NCI-H1105 treated with DMSO at 0.1 percent for 48 hours (cell line): ENCODE data around the gene GAPDH.
"Not testable (repeated sequence)": the region's sequence is repeated elsewhere in the genome, so short reads cannot be mapped to it uniquely, and the experiment has no call there.

Source experiments
- DNase-seq: peaks from one replicate; lab custom pipeline; 2025; lab: John Stamatoyannopoulos, UW

GAPDH gene

DNA sequence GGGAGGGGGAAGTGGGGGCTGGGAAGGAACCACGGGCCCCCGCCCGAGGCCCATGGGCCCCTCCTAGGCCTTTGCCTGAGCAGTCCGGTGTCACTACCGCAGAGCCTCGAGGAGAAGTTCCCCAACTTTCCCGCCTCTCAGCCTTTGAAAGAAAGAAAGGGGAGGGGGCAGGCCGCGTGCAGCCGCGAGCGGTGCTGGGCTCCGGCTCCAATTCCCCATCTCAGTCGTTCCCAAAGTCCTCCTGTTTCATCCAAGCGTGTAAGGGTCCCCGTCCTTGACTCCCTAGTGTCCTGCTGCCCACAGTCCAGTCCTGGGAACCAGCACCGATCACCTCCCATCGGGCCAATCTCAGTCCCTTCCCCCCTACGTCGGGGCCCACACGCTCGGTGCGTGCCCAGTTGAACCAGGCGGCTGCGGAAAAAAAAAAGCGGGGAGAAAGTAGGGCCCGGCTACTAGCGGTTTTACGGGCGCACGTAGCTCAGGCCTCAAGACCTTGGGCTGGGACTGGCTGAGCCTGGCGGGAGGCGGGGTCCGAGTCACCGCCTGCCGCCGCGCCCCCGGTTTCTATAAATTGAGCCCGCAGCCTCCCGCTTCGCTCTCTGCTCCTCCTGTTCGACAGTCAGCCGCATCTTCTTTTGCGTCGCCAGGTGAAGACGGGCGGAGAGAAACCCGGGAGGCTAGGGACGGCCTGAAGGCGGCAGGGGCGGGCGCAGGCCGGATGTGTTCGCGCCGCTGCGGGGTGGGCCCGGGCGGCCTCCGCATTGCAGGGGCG, at the start of gene GAPDH:
Gene GAPDH (plus strand): TSS at position 595 of the 772 bp plus-strand sequence. CDS start 316 bp downstream, outside the sequence.
- DNase-seq, result peak; percentile 98

DNA sequence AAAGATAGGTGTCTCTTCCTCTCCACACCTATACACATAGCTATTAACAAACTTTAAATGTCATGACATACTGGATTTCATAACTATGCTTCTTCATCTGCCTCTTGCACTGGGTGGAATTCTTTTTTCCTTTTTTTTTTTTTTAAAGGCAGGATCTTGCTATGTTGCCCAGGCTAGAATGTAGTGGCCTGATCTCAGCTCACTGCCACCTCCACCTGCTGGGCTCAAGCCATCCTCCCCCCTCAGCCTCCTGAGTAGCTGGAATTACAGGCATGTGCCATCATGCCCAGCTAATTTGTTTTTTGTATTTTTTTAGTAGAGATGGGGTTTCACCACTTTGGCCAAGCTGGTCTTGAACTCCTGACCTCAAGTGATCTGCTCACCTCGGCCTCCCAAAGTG, 46.1 kb upstream of the GAPDH start:
- DNase-seq, result no peak

DNA sequence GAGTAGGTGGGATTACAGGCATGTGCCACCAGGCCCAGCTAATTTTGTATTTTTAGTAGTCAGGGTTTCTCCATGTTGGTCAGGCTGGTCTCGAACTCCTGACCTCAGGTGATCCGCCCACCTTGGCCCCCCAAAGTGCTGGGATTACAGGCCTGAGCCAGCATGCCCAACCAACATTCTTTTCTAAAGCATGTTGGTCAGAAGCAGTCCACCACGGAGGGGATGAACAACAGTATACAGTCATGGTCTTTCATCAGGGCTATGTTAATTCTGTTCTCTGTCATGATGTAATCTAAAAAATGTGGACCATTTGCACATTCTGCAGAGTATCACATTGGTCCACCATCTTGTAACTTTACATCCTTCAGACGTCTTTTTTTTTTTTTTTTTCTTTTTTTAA, 44.9 kb upstream of the GAPDH start:
- no peak for DNase-seq

- DNase-seq, result not testable (repeated sequence)
Observed at GRCh38 chr12:6490673-6491072, 43.6 kb upstream of the GAPDH start.

- DNase-seq, result peak; percentile 93
Observed at GRCh38 chr12:6492838-6493496, 41.4 kb upstream of the GAPDH start, which contains the start of gene MRPL51. MRPL51 (minus strand) TSS chr12:6493262; CDS start chr12:6493136, 126 bp downstream.

DNA sequence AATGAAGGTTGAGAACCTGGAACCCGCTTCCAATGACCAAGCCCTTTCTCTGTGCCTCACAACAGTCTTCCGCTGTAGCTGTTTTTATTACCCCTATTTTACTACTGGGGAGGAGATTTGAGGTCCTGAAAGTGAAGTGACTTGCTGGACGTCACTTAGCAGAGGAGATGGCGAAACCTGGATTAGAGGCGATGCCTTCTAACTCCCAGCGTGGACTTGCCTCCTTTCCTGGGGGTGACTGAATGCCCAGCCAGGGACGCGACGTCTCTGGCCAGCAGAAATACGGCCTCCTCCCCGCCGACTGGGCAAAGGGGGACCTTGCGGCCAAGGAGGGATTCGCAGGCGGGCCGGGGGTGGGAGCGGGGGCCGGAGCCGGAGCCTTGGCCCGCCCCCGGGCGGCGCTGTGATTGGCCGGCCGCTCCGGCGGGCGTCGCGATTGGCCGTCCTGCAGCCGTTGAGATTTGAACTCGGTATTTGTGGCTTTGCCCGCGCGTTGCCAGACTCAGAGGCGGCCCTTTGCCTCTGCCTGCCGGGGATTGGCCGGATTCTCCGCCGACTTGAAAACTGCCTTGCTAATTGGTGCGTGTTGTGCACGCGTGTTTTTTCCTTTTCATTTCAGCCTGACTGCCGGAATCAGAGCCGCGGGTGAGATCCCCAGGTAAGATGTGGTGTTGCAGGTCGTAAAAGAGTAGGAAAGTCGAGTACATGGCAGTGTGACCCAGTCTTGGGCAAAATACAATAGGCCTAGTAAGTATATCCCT, 40.6 kb upstream of the GAPDH start, which contains the start of gene NCAPD2:
Gene NCAPD2 (plus strand): TSS at position 606 of the 761 bp plus-strand sequence. CDS start 997 bp downstream, outside the sequence.
- DNase-seq, result peak; percentile 96

DNA sequence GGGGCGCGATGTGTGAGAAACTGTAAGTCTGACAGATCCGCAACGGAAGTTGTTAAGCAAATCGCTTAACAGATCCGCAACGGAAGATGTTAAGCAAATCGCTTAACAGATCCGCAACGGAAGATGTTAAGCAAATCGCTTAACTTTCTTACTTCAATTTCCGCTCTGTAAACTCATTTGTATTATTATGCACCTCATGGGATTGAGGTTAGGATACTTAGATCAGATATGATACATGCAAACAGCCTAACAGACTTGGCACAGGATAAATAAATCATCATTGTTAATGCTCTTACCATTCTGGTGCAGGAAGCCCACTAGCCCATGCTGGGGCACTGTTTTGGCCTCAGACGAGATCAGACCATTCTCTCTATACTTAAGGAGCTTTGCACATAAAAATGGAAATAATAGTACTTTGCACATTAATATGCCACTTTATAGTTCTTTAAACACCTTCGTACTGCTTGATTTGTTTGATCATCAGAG, 40.0 kb upstream of the GAPDH start:
- no peak for DNase-seq

DNA sequence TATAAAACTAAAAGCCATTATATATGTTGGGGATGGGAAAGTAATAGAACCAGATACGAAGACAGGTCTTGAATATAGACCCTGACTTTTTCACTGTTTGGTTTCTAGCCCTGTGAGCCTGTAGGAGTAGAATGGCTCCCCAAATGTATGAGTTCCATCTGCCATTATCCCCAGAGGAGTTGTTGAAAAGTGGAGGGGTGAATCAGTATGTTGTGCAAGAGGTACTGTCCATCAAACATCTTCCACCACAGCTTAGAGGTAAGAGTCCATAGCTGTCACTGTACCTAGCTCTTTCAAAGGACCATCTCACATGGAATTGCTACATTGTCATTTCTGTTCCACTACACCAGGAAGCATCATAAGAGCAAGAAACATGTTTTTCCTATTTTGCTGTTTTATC, 39.3 kb upstream of the GAPDH start:
- no peak for DNase-seq

- not testable (repeated sequence) for DNase-seq
Observed at GRCh38 chr12:6497291-6497690, 37.0 kb upstream of the GAPDH start.

GRCh38 chr12:6500466-6500865, 33.9 kb upstream of the GAPDH start:
- no peak for DNase-seq

DNA sequence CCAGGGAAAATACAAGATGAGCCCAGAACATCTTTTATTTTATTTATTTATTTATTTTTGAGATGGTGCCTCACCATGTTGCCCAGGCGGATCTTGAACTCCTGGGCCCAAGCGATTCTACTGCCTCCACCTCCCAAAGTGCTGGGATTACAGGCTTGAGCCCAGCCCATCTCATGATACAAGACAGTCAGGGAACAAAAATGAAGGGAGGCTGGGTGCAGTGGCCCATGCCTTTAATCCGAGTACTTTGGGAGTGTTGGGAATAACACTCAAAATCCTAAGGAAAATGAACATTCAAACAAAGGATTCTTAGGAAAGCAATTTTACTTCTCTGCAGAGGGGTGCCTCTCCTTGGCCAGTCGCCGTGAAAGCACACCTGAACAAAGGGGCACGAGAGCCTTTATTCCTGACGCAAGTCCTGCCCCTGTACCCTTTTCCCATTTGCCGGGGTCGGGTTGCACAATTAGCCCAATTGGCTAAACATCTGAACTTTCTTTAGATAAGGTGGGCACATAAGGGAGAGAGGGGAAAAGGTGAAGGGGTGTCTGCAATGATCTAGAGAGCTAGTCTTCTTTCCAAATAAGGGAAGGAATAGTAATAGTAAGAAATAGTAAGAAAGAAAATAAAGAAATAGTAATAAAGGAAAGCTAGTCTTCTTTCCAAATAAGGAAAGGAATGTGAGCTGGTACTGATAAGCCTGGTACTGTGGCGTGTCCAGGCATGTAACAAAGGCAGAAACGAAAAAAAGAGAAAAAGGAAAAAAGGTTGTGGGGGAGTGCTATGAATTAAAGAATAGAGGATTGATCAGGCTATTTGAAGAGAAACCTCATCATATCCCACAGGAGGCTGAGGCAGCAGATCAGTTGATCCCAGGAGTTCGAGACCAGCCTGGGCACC, 27.0 kb upstream of the GAPDH start:
- no peak for DNase-seq

DNA sequence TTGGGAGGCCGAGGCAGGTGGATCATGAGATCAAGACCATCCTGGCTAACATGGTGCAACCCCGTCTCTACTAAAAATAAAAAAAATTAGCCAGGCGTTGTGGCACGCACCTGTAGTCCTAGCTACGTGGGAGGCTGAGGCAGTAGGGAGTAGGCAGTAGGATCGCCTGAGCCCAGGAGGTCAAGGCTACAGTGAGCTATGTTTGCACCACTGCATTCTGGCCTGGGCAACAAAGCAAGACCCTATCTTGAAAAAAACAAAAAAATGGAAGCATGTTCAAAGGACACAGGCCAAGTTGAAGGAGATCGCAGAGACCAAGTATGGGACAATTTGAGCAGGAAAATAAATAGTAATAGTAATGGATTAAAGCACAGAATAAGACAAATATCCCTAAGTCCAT, 26.2 kb upstream of the GAPDH start:
- no peak for DNase-seq

DNA sequence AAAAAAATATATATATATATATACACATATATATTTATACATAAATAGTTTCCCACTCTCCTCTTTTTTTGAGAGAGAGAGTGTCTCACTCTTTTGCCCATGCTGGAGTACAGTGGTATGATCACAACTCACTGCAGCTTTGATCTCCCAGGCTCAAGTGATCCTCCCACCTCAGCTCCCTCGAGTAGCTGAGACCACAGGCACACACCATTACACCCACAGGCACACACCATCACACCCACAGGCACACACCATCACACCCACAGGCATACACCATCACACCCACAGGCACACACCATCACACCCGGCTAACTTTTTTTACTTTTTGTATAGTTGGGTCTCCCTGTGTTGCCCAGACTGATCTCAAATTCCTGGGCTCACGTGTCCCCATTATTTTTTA, 14.1 kb upstream of the GAPDH start:
- DNase-seq, result no peak

- no peak for DNase-seq
Observed at GRCh38 chr12:6522193-6522592, 12.1 kb upstream of the GAPDH start.

DNA sequence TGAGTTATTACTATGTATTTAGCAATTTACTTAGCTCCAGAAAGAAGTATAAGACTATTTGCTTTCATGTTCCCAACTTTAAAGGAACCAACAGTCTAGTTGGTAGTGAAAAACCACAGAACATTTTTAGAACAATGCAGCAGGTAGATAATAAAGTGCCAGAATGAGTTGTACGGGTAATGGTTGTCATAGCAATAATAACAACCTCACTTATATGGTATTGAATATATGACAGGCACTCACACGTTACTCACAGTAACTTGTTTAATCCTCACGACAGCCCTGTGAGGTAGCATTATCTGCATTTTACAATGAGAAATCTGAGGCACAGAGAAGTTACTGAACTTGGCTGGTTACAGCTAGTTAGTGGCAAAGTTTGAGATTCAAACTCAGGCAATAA, 10.6 kb upstream of the GAPDH start:
- DNase-seq, result no peak

DNA sequence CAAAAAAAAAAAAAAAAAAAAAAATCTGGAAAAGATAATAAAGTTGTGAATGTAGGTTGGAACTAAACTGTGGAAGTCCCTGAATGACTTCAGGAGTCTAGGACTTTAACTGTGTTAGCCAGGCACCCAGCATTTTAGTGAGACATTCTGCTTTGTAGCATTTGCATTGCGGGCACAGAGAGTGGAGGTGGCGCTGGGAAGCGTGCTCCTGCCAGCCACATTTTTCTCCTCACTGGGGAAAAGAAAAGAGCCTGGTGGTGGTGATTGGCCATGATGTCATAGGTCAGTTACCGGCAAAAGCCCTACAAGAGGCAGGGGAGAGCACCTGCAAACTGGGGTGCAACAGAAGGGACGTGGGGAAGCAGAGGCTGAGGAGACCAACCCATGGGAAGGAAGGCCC, 9.7 kb upstream of the GAPDH start:
- DNase-seq, result no peak

GRCh38 chr12:6526201-6526600, 8.1 kb upstream of the GAPDH start:
- no peak for DNase-seq

DNA sequence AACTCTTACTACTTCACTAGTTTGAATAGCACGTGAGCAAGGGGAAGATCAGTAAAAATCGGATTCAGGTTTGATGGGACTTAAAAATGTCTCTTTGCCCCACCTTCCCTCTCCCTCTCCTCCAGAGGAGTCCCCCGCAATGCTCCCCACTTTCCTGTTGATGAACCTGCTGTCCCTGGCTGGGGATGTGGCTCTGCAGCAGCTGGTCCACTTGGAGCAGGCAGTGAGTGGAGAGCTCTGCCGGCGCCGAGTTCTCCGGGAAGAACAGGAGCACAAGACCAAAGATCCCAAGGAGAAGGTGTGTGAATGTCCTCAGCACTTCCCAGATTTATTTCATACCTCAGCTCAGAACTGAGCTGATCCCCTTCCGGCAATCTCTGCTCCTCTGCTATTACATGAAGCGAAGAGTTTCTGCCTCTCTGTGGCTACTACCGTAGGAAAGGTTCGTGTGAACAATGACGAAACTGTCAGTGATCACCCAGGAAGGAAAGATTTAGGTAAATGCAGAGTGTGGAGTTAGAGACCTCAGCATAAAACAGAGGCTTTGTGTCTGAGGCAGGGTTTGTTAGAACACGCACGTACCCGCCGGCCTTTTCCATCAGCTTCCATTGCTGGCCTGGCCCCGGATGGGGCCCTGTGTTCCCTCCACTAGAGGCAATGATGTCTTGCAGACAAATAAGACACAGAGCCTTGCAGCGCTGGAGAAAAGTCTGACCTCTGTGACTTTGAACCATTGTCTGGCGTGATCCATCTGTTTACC, 7.4 kb upstream of the GAPDH start:
- DNase-seq, result no peak

- DNase-seq, result no peak
Observed at GRCh38 chr12:6527711-6528110, 6.6 kb upstream of the GAPDH start.

DNA sequence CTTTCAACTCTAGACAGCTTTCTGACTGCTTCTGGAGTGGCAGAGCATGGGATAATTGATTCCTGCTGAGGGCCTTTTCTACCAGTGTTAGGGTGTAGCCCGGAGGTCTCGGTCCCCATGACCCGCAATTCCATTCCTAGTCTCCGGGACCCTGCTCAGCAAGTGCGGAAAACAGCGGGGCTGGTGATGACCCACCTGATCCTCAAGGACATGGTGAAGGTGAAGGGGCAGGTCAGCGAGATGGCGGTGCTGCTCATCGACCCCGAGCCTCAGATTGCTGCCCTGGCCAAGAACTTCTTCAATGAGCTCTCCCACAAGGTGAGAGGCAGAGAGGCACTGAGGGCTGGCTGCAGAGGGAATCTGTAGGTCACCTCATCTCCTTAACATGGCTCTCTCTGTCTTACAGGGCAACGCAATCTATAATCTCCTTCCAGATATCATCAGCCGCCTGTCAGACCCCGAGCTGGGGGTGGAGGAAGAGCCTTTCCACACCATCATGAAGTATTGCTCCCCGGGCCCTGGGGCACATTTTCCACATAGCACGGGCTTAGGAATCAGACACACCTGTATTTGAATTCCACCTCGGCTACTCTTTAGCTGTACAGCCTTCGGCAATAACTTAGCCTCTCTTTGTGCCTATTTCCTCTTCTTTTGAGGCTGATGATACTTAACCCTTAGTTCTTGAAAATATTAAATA, 5.6 kb upstream of the GAPDH start:
- no peak for DNase-seq
